Measurements from ENCODE around the gene POTEF.
"Not testable (repeated sequence)": the region's sequence is repeated elsewhere in the genome, so short reads cannot be mapped to it uniquely, and the experiment has no call there.

The POTEF gene

DNA sequence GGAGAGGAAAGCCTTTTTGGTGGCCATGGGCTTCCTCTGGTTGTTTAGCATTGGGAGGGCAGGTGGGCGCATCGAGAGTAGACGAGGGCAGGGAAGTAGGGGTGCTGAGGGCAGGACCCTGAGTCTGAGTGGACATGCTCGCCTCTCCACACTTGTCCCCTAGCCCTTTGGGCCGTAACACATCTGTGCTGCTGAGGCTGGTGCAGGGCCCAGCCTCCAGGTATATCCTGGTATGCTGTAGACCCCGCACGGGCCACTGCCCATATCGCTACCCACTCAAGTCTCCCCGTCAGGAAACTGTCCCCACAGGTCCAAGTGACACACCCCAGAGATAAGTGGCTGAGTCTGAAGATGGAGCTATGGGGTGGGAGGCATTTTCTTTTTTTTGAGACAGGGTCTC, 29.6 kb upstream of the POTEF start:
- H3K4me3 ChIP-seq (ENCODE audit: low read depth, low read length) = no peak overlapping the region
- no peaks in the 10 kb centered on the region for H3K27me3 ChIP-seq (ENCODE audit: control insufficient read depth, insufficient read depth, low read length)
- H3K9ac ChIP-seq (ENCODE audit: low read depth, low read length) = no peak overlapping the region
- H3K9me3 ChIP-seq (ENCODE audit: control insufficient read depth, insufficient read depth, low read length) = no peaks in the 10 kb centered on the region
- H3K36me3 ChIP-seq (ENCODE audit: control insufficient read depth, insufficient read depth, low read length) = peaks cover 38% of the 10 kb centered on the region
- no peaks in the 10 kb centered on the region for H3K4me1 ChIP-seq (ENCODE audit: control insufficient read depth, insufficient read depth, low read length)
- H3K27ac ChIP-seq (ENCODE audit: low read depth, low read length) = no peak overlapping the region

- H3K4me3 ChIP-seq (ENCODE audit: low read depth, low read length); H3K27me3 ChIP-seq (ENCODE audit: control insufficient read depth, insufficient read depth, low read length); H3K4me1 ChIP-seq (ENCODE audit: control insufficient read depth, insufficient read depth, low read length); H3K9ac ChIP-seq (ENCODE audit: low read depth, low read length); H3K9me3 ChIP-seq (ENCODE audit: control insufficient read depth, insufficient read depth, low read length); H3K27ac ChIP-seq (ENCODE audit: low read depth, low read length): not testable (repeated sequence)
- peaks cover 38% of the 10 kb centered on the region for H3K36me3 ChIP-seq (ENCODE audit: control insufficient read depth, insufficient read depth, low read length)
Observed at GRCh38 chr2:130157825-130158514, 28.9 kb upstream of the POTEF start.

- H3K9ac ChIP-seq (ENCODE audit: low read depth, low read length) = not testable (repeated sequence)
Observed at GRCh38 chr2:130157354-130157753, 28.3 kb upstream of the POTEF start.

DNA sequence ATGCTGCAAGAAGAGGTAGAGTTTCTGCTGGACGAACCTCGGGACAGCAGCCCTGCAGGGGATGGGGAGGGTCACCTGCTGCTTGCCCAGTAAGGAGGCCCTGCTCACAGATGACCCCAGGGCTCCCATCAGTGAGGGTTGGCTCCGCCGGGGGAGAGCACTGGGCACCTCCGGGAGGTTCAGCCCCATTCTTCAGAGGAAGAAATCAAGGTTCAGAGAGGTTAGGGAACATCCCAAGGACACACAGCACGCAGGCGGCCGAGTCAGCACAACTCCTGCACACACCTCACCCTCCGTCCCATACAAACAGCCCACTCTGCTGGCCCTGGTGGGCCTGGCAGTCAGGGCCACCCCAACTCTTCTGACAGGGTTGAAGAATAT, 27.6 kb upstream of the POTEF start:
- H3K4me3 ChIP-seq (ENCODE audit: low read depth, low read length) = no peak overlapping the region
- H3K4me1 ChIP-seq (ENCODE audit: control insufficient read depth, insufficient read depth, low read length) = no peaks in the 10 kb centered on the region
- H3K9ac ChIP-seq (ENCODE audit: low read depth, low read length) = no peak overlapping the region
- H3K27ac ChIP-seq (ENCODE audit: low read depth, low read length) = no peak overlapping the region
- H3K9me3 ChIP-seq (ENCODE audit: control insufficient read depth, insufficient read depth, low read length) = no peaks in the 10 kb centered on the region
- H3K27me3 ChIP-seq (ENCODE audit: control insufficient read depth, insufficient read depth, low read length) = no peaks in the 10 kb centered on the region
- peaks cover 44% of the 10 kb centered on the region for H3K36me3 ChIP-seq (ENCODE audit: control insufficient read depth, insufficient read depth, low read length)

More at GRCh38 chr2:130157354-130157753, 28.3 kb upstream of the POTEF start:
- H3K27me3 ChIP-seq (ENCODE audit: control insufficient read depth, insufficient read depth, low read length); H3K4me3 ChIP-seq (ENCODE audit: low read depth, low read length); H3K9me3 ChIP-seq (ENCODE audit: control insufficient read depth, insufficient read depth, low read length); H3K4me1 ChIP-seq (ENCODE audit: control insufficient read depth, insufficient read depth, low read length); H3K27ac ChIP-seq (ENCODE audit: low read depth, low read length): not testable (repeated sequence)
- H3K36me3 ChIP-seq (ENCODE audit: control insufficient read depth, insufficient read depth, low read length) = peaks cover 38% of the 10 kb centered on the region

- H3K4me3 ChIP-seq (ENCODE audit: low read depth, low read length); H3K27me3 ChIP-seq (ENCODE audit: control insufficient read depth, insufficient read depth, low read length); H3K4me1 ChIP-seq (ENCODE audit: control insufficient read depth, insufficient read depth, low read length); H3K9ac ChIP-seq (ENCODE audit: low read depth, low read length); H3K27ac ChIP-seq (ENCODE audit: low read depth, low read length); H3K9me3 ChIP-seq (ENCODE audit: control insufficient read depth, insufficient read depth, low read length): not testable (repeated sequence)
- peaks cover 45% of the 10 kb centered on the region for H3K36me3 ChIP-seq (ENCODE audit: control insufficient read depth, insufficient read depth, low read length)
Observed at GRCh38 chr2:130155956-130156623, 27.1 kb upstream of the POTEF start.

DNA sequence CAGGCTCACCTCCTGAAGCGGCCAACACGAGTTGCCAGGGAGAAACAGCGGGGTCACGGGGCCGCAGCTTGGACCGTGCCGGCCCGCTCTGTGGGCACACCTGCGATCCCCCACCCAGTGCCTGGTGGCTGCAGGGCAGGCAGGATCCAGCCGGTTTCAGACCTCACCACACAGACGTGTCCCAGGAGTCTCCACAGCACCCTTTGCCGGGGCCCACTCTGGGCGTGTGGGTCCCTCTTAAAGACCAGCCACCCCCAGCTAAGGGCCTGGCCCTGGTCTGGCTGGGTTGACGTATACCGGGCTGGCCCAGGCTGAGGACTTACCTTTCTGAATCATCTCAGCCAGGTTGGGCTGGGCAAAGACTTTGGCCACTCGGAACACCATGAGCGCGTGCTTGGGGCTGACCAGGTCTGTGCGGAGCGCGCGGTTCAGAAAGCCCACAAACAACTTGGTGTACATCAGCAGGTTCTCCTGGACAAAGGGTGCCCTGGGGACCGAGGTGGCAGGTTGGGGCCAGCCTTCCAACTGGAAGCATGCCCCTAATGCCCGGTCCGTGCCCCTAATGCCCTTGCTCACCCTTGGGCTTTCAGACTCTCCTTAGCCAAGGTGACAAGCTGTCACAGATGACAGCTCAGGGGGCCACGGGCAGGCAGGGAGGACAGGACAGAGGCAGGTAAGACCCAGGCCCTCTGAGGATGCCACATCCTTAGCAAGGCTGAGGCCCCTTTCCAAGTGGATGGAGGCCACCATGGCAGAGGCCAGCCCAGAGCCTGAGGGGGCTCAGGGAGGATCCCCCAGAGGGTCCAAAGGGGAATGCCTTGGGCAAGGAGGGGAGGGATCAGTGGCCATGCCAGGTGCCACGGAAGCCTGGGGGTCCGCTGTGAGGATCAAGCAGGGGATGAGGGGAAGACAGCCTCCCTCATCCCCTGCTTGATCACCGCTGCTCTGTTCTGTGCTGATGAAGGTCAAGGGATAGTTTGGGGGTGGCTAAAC, 26.0 kb upstream of the POTEF start:
- no peak overlapping the region for H3K9ac ChIP-seq (ENCODE audit: low read depth, low read length)
- H3K4me3 ChIP-seq (ENCODE audit: low read depth, low read length) = no peak overlapping the region
- H3K27me3 ChIP-seq (ENCODE audit: control insufficient read depth, insufficient read depth, low read length) = no peaks in the 10 kb centered on the region
- no peaks in the 10 kb centered on the region for H3K4me1 ChIP-seq (ENCODE audit: control insufficient read depth, insufficient read depth, low read length)
- no peak overlapping the region for H3K27ac ChIP-seq (ENCODE audit: low read depth, low read length)
- H3K36me3 ChIP-seq (ENCODE audit: control insufficient read depth, insufficient read depth, low read length) = peaks cover 43% of the 10 kb centered on the region
- no peaks in the 10 kb centered on the region for H3K9me3 ChIP-seq (ENCODE audit: control insufficient read depth, insufficient read depth, low read length)

DNA sequence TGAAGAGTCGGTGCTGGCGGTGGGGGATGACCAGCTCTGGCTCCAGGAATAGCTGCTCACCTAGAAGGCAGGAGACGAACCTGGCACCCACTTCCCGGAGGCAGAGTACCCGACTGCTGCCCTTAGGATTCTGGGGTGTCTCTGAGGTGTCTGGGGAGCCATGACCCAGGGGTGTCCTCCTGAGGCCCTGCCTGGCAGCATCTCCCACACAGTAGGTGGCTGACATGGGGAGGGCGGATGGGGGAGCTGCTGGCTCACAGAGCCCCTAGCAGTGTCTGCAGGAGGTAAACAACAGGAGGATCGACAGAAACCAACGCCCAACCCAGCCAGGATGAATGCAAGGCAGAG, 25.4 kb upstream of the POTEF start:
- H3K4me3 ChIP-seq (ENCODE audit: low read depth, low read length); H3K4me1 ChIP-seq (ENCODE audit: control insufficient read depth, insufficient read depth, low read length); H3K27ac ChIP-seq (ENCODE audit: low read depth, low read length); H3K9me3 ChIP-seq (ENCODE audit: control insufficient read depth, insufficient read depth, low read length); H3K9ac ChIP-seq (ENCODE audit: low read depth, low read length); H3K27me3 ChIP-seq (ENCODE audit: control insufficient read depth, insufficient read depth, low read length): not testable (repeated sequence)
- H3K36me3 ChIP-seq (ENCODE audit: control insufficient read depth, insufficient read depth, low read length) = peaks cover 37% of the 10 kb centered on the region

- H3K4me1 ChIP-seq (ENCODE audit: control insufficient read depth, insufficient read depth, low read length); H3K9me3 ChIP-seq (ENCODE audit: control insufficient read depth, insufficient read depth, low read length); H3K4me3 ChIP-seq (ENCODE audit: low read depth, low read length); H3K27ac ChIP-seq (ENCODE audit: low read depth, low read length); H3K9ac ChIP-seq (ENCODE audit: low read depth, low read length); H3K27me3 ChIP-seq (ENCODE audit: control insufficient read depth, insufficient read depth, low read length): not testable (repeated sequence)
- H3K36me3 ChIP-seq (ENCODE audit: control insufficient read depth, insufficient read depth, low read length) = peaks cover 35% of the 10 kb centered on the region
Observed at GRCh38 chr2:130153721-130154422, 24.9 kb upstream of the POTEF start.

DNA sequence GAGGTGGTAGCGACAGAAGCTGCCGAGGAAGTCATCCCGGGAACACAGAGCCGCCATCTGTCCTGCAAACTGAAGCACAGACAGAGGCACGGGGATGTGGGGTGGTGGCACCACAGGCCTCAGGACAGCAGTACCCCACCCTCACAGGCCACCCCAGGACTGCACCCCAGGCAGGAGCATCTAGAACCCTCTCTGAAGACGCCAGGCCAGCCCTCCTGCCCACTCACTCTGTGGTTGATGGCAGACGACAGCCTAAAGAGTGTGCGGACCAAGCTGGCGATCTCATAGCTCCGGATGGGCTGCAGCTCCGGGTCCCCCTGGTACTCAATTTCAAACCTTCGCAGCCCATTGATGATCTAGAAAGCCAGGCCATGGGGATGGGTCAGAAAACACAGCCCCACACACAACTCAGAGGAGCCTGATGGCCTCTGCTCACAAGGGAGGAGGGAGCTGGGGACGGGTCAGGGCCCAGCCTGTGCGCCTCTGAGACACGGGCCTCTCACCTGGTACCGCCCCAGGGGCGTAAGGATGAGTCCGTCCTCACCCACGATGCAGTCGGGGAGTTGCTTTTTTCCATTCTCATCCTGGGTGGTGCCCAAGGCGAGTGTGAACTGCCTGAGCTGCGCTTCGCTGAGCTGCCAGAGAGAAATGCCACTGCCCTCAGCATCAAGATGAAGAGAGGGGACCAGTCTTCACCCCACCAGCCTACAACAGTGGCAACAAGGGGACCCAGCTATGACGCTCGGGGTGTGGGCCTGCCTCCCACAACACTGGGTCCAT, 24.0 kb upstream of the POTEF start:
- peaks cover 32% of the 10 kb centered on the region for H3K36me3 ChIP-seq (ENCODE audit: control insufficient read depth, insufficient read depth, low read length)
- no peak overlapping the region for H3K9ac ChIP-seq (ENCODE audit: low read depth, low read length)
- no peaks in the 10 kb centered on the region for H3K9me3 ChIP-seq (ENCODE audit: control insufficient read depth, insufficient read depth, low read length)
- no peak overlapping the region for H3K27ac ChIP-seq (ENCODE audit: low read depth, low read length)
- H3K4me1 ChIP-seq (ENCODE audit: control insufficient read depth, insufficient read depth, low read length) = no peaks in the 10 kb centered on the region
- H3K4me3 ChIP-seq (ENCODE audit: low read depth, low read length) = no peak overlapping the region
- no peaks in the 10 kb centered on the region for H3K27me3 ChIP-seq (ENCODE audit: control insufficient read depth, insufficient read depth, low read length)

GRCh38 chr2:130152136-130152815, 23.3 kb upstream of the POTEF start:
- H3K36me3 ChIP-seq (ENCODE audit: control insufficient read depth, insufficient read depth, low read length) = peaks cover 32% of the 10 kb centered on the region
- H3K9me3 ChIP-seq (ENCODE audit: control insufficient read depth, insufficient read depth, low read length); H3K9ac ChIP-seq (ENCODE audit: low read depth, low read length); H3K4me3 ChIP-seq (ENCODE audit: low read depth, low read length); H3K4me1 ChIP-seq (ENCODE audit: control insufficient read depth, insufficient read depth, low read length); H3K27ac ChIP-seq (ENCODE audit: low read depth, low read length); H3K27me3 ChIP-seq (ENCODE audit: control insufficient read depth, insufficient read depth, low read length): not testable (repeated sequence)

Data from HUES48 (cell line).